OCI-LY7 (cell line): ENCODE measurements around the gene HDGFL2. TPM values are rescaled to one million over a fixed set of nuclear protein-coding genes. Genes with fewer than 3 reads are reported as not detected.

ENCODE experiments used
- BruUV-seq: library from RNA; stranded (reverse); fragments of 400-500 nt; replicated peaks from 2 replicates; lab custom pipeline; 2021; lab: Mats Ljungman, UMichigan
- CTCF ChIA-PET: fragments of 300-600 bp; sonication (Branson Sonifier 250); formaldehyde crosslinking; loops from one replicate; lab custom pipeline; 2022; ENCODE audit warnings: antibody characterized with exemption; ENCODE audit not compliant: unreplicated experiment; lab: Charles Lee
- POLR2A ChIA-PET: fragments of 300-600 bp; sonication (Branson Sonifier 250); formaldehyde crosslinking; loops from one replicate; lab custom pipeline; 2022; ENCODE audit warnings: antibody characterized with exemption; lab: Charles Lee
- DNase-seq: peaks from one replicate; pipeline ENCODE4 v3.0.0-alpha.2; 2015; ENCODE audit warnings: low spot score
- H2AFZ ChIP-seq: fragments of 200-600 bp; sonication (generic), shearing (Covaris generic); 2 replicates; pipeline ENCODE4 v1.6.1; 2014; ENCODE audit warnings: mild to moderate bottlenecking, antibody characterized with exemption, low read length, moderate library complexity
- H3K27ac ChIP-seq: fragments of 200-600 bp; sonication (generic); 2 replicates; pipeline ENCODE4 v1.5.1; 2014; ENCODE audit warnings: mixed run types, low read depth, mild to moderate bottlenecking, moderate library complexity, low read length, inconsistent platforms; ENCODE audit not compliant: poor library complexity, severe bottlenecking
- H3K36me3 ChIP-seq: fragments of 200-600 bp; sonication (generic); 2 replicates; pipeline ENCODE4 v1.6.1; 2014; ENCODE audit warnings: mild to moderate bottlenecking, antibody characterized with exemption, low read length, moderate library complexity, mixed read lengths; ENCODE audit not compliant: insufficient read depth
- H3K4me1 ChIP-seq: fragments of 200-600 bp; sonication (generic); 2 replicates; pipeline ENCODE4 v1.5.1; 2014; ENCODE audit warnings: mild to moderate bottlenecking, low read length; ENCODE audit not compliant: insufficient read depth, poor library complexity, severe bottlenecking
- H3K4me2 ChIP-seq: fragments of 200-600 bp; sonication (generic); 2 replicates; pipeline ENCODE4 v1.6.1; 2014; ENCODE audit warnings: mild to moderate bottlenecking, low read length
- H3K4me3 ChIP-seq: fragments of 200-600 bp; sonication (generic); 2 replicates; pipeline ENCODE4 v1.5.1; 2014; ENCODE audit warnings: mild to moderate bottlenecking, low read depth, low read length; ENCODE audit not compliant: poor library complexity, severe bottlenecking
- H3K79me2 ChIP-seq: fragments of 200-600 bp; sonication (generic); 2 replicates; pipeline ENCODE4 v1.6.1; 2016; ENCODE audit warnings: low read depth, mild to moderate bottlenecking, low read length, moderate library complexity, mixed read lengths; ENCODE audit not compliant: insufficient read depth
- H3K9me2 ChIP-seq: fragments of 200-600 bp; sonication (generic); 2 replicates; pipeline ENCODE4 v1.6.1; 2016; ENCODE audit warnings: mild to moderate bottlenecking, low read length, mixed read lengths; ENCODE audit not compliant: insufficient read depth
- H3K9me3 ChIP-seq: fragments of 200-600 bp; sonication (generic); 2 replicates; pipeline ENCODE4 v1.6.1; 2014; ENCODE audit warnings: mild to moderate bottlenecking, mixed run types, low read length, mixed read lengths
- H4K20me1 ChIP-seq: fragments of 200-600 bp; sonication (generic); 2 replicates; pipeline ENCODE4 v1.6.1; 2014; ENCODE audit warnings: mild to moderate bottlenecking, antibody characterized with exemption, low read length, moderate library complexity, mixed read lengths; ENCODE audit not compliant: insufficient read depth
- CTCF ChIP-seq: fragments of 200-600 bp; sonication (generic); conservative IDR thresholded peaks from 2 replicates; pipeline ENCODE4 v1.5.1; 2014; ENCODE audit warnings: mild to moderate bottlenecking, antibody characterized with exemption, low read length, moderate library complexity, mixed read lengths
- EZH2phosphoT487 ChIP-seq: fragments of 200-600 bp; sonication (generic); IDR thresholded peaks from 2 replicates; pipeline ENCODE4 v1.6.1; 2018; ENCODE audit warnings: low read depth, borderline replicate concordance, mild to moderate bottlenecking, mixed run types, antibody characterized with exemption, low read length, moderate library complexity, mixed read lengths
- intact Hi-C: fragments of 100-400 bp; cut with micrococcal nuclease; formaldehyde crosslinking; loops from one replicate; pipeline ENCODE4 v1.10.0; 2022; ENCODE audit not compliant: unreplicated experiment
- total RNA-seq, 2 experiments: library from RNA; depleted of rRNA in 1 of 2; stranded (reverse); fragments of >200 nt in 1 of 2; shearing (Covaris generic) in 1 of 2; gene quantifications; 2 replicates each; pipeline ENCODE4 v1.2.3, GENCODE V29; 2014 to 2022

HDGFL2 gene
- total RNA-seq, 2 experiments from 2014 or later: 54.5 to 85.9 TPM

GRCh38 chr19:4537953-4538600 lies 66.0 kb downstream of the HDGFL2 start:
- Histone ChIP-seq H2AFZ (no peak overlapping the region), H3K4me3 (no peak overlapping the region), H3K27ac (no peak overlapping the region), H3K9me3 (peaks cover 4% of the 10 kb centered on the region; the same call in 1 of the 2 replicates), H3K4me1 (peaks cover 23% of the 10 kb centered on the region), H4K20me1 (no peaks in the 10 kb centered on the region), H3K36me3 (no peaks in the 10 kb centered on the region), H3K79me2 (no peaks in the 10 kb centered on the region), H3K4me2 (no peak overlapping the region), H3K9me2 (no peaks in the 10 kb centered on the region)
- intact Hi-C loops: no loop called here
- TF ChIP-seq EZH2phosphoT487 (no peak), CTCF (no peak)
- ChIA-PET POLR2A (interaction anchor here (0.6 kb wide), 1 partner anchor 64 kb away, joined by 3 read pairs; no protein-coding TSS in a partner anchor), CTCF (no interaction called here)
- DNase-seq: no peak
- BruUV-seq: no TSS peak

- POLR2A ChIA-PET: interaction anchor here (0.6 kb wide), 1 partner anchor 64 kb away, joined by 3 read pairs; no protein-coding TSS in a partner anchor
- CTCF ChIA-PET: no interaction called here
- no peak overlapping the region for H3K4me2 ChIP-seq
- no peak overlapping the region for H3K27ac ChIP-seq
- H2AFZ ChIP-seq: no peak overlapping the region
- no peak for DNase-seq
- H3K36me3 ChIP-seq: no peaks in the 10 kb centered on the region
- intact Hi-C loops: no loop called here
- H3K4me3 ChIP-seq: no peak overlapping the region
- peaks cover 23% of the 10 kb centered on the region for H3K4me1 ChIP-seq
- H3K9me3 ChIP-seq: peaks cover 4% of the 10 kb centered on the region; the same call in 1 of the 2 replicates
- no peaks in the 10 kb centered on the region for H3K9me2 ChIP-seq
- no peaks in the 10 kb centered on the region for H4K20me1 ChIP-seq
- TF ChIP-seq CTCF (no peak), EZH2phosphoT487 (no peak)
- no peaks in the 10 kb centered on the region for H3K79me2 ChIP-seq
- BruUV-seq: no TSS peak
These were observed 66.5 kb downstream of the HDGFL2 start for GRCh38 chr19:4538601-4538954.

- Histone ChIP-seq H4K20me1 (no peaks in the 10 kb centered on the region), H3K4me2 (no peak overlapping the region), H3K4me3 (peak overlapping the region; percentile 50), H3K9me3 (peaks cover 4% of the 10 kb centered on the region; the same call in 1 of the 2 replicates), H3K36me3 (no peaks in the 10 kb centered on the region), H2AFZ (peak overlapping the region; percentile 97; the same call in 1 of the 2 replicates), H3K27ac (no peak overlapping the region), H3K9me2 (no peaks in the 10 kb centered on the region), H3K79me2 (no peaks in the 10 kb centered on the region), H3K4me1 (peaks cover 23% of the 10 kb centered on the region)
- BruUV-seq: no TSS peak
- POLR2A ChIA-PET: no interaction called here
- CTCF ChIA-PET: no interaction called here
- intact Hi-C loops: no loop called here
- DNase-seq: no peak
- TF ChIP-seq CTCF (no peak), EZH2phosphoT487 (no peak)
These were observed 67.1 kb downstream of the HDGFL2 start for GRCh38 chr19:4539169-4539692.
